ENCODE results near the gene LPCAT2.

Gene LPCAT2

DNA sequence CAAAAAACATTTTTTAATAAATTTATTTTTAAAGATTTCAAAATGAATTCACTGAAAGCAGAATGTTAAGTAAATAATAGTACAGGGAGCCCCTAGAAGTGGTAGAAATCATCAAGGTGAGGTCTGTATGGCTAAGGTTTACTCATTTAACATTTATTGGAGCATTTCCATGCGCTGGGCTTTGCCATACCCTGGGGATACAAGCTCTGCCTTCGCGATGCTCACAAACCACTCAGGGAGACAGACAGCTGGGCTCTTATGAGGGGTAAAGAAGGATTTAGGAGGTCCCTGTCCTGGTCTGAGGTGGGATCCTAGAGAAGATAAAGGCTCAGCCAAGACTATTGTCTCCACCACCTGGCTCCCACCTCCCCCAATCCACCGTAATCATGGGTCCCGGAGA lies 11.3 kb upstream of the LPCAT2 start:
- H3K4me3 ChIP-seq (ENCODE audit: low read depth, low read length), result no peak overlapping the region
- TF ChIP-seq, protein P1, sequence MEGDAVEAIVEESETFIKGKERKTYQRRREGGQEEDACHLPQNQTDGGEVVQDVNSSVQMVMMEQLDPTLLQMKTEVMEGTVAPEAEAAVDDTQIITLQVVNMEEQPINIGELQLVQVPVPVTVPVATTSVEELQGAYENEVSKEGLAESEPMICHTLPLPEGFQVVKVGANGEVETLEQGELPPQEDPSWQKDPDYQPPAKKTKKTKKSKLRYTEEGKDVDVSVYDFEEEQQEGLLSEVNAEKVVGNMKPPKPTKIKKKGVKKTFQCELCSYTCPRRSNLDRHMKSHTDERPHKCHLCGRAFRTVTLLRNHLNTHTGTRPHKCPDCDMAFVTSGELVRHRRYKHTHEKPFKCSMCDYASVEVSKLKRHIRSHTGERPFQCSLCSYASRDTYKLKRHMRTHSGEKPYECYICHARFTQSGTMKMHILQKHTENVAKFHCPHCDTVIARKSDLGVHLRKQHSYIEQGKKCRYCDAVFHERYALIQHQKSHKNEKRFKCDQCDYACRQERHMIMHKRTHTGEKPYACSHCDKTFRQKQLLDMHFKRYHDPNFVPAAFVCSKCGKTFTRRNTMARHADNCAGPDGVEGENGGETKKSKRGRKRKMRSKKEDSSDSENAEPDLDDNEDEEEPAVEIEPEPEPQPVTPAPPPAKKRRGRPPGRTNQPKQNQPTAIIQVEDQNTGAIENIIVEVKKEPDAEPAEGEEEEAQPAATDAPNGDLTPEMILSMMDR (IDR thresholded peaks at IDR 0.05; ENCODE audit: insufficient read depth, low read depth, low read length, missing control alignments), result no peak
- no peak for DNase-seq (ENCODE audit: low read depth)

DNA sequence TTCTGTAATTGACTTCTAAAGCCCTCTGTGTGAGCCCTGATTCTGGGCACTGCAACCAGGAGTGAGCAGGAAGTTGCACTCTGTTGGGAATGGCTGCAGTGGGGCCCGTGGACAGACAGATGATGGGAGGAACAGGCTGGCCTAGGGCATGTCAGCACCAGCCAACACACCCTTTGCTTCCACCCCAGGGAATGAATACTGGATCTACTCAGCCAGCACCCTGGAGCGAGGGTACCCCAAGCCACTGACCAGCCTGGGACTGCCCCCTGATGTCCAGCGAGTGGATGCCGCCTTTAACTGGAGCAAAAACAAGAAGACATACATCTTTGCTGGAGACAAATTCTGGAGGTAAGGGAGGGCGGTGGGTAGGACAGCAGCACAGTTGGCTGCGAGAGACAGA lies 10.8 kb upstream of the LPCAT2 start:
- TF ChIP-seq, protein P1 (IDR thresholded peaks at IDR 0.05; ENCODE audit: insufficient read depth, low read depth, low read length, missing control alignments), result no peak
- DNase-seq (ENCODE audit: low read depth), result no peak
- no peak overlapping the region for H3K4me3 ChIP-seq (ENCODE audit: low read depth, low read length)

DNA sequence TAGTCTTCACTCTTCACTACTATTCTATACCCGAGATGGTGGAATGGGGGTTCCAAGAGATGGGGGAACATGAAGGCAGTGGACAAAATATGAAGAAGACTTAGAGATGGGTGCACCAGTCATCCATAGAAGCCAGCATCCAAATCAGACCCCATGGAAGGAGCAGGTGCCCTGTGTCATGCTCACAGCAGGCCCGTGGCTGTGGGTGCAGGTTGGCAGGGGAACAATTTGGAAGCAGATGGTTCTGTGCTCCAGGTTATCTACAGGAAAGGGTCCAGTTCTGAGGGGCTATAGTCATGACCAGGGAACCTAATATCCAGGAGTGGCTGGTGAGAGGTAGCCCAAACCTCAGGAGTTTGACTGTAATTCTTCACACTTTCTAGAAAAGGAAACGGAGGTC lies 9.6 kb upstream of the LPCAT2 start:
- TF ChIP-seq, protein P1 (IDR thresholded peaks at IDR 0.05; ENCODE audit: insufficient read depth, low read depth, low read length, missing control alignments), result no peak
- DNase-seq (ENCODE audit: low read depth), result no peak
- no peak overlapping the region for H3K4me3 ChIP-seq (ENCODE audit: low read depth, low read length)

DNA sequence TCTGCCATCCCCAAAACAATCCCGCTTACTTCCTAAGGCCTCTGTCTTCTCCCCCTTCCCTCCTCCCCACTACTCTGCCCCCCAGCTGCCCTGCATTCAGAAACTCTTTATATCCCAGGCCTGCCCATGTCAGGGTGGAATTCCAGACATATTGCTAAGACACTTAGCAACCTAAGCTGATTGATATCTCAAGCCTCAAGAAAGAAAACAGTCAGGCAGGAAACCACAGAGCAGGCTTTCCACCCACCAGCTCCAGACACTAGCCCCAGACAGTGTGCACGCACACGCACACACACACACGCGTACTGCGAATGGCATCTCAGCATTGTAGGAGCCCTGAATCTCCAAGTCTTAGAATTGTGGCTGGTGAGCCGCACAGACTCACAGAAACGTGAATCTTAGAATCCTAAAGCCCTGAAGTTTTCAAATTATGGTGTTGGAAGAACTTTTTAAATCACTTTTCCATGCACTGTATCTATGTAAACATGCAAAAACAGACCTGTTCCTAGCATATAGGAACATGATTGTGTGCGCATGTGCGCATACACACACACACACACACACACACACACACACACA lies 8.8 kb upstream of the LPCAT2 start:
- no peak for DNase-seq (ENCODE audit: low read depth)
- TF ChIP-seq, protein P1 (IDR thresholded peaks at IDR 0.05; ENCODE audit: insufficient read depth, low read depth, low read length, missing control alignments), result no peak
- no peak overlapping the region for H3K4me3 ChIP-seq (ENCODE audit: low read depth, low read length)

DNA sequence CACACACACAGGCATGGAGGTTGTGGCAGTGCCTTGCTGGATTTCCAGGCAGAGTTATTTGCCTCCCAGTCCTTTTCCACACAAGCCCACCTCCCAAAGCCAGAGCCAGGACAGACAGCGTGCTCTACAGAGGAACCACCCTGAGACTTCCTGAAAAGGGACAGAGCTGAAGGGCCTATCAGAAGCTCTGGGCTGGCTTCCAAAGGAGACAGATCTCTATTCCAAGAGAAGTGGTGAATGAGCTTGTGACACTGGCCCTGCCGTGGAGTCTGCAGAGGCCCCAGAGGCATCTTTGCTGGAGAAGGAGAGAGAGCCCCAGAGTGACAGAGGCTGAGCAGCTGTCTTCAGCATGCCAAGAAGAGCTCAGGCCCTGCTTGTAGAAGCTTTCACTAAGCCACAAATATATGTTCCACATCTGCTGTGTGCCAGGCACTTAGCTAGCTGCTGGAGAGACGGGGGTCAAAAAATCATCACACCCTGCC lies 8.3 kb upstream of the LPCAT2 start:
- TF ChIP-seq, protein P1 (IDR thresholded peaks at IDR 0.05; ENCODE audit: insufficient read depth, low read depth, low read length, missing control alignments), result no peak
- no peak for DNase-seq (ENCODE audit: low read depth)
- H3K4me3 ChIP-seq (ENCODE audit: low read depth, low read length), result no peak overlapping the region

DNA sequence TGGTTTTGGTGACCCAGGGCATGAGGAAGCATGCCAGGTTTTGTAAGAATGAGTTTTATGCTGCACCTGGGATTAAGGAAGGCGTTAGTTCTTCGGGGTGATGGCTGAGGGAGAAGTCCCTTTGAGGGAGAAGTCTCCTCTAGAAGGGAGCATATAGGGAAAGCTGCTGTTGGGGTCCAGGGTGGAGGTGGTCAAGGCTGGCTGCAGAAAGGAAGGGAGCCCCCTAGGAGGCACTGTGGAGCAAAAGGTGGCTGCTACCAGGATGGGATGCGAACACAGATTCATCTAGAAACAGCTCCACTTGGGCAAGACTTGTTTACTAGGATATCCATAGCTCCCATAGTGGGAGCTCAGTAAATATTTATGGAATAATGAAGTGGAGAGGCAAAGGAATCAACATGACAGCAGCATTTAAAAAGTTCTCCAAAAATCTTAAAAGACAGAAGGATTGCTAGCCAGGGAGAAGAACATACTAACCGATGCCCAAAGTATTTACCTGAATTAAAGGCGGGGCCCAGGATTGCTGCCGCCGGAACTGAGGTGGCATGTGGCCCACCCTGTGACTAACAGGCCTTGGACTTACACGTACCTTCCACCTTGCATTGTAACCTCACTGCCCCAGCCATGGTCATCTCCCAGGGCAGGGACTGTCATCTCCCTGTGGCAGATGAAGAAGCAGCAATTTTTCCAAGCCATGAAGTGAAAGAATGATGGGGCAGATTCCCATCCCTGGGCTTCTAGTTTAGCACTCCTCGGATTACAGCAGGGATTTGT lies 7.1 kb upstream of the LPCAT2 start:
- TF ChIP-seq, protein P1 (IDR thresholded peaks at IDR 0.05; ENCODE audit: insufficient read depth, low read depth, low read length, missing control alignments), result no peak
- H3K4me3 ChIP-seq (ENCODE audit: low read depth, low read length), result no peak overlapping the region
- DNase-seq (ENCODE audit: low read depth), result no peak

Measured in GM12865 (cell line).